OCI-LY1 (cell line): ENCODE measurements around the gene CAPN11.
"Not testable (repeated sequence)": the region's sequence is repeated elsewhere in the genome, so short reads cannot be mapped to it uniquely, and the experiment has no call there.

ENCODE experiments used
- CTCF ChIP-seq: fragments of 200-600 bp; sonication (generic), shearing (Covaris generic); IDR thresholded peaks from 2 replicates; pipeline ENCODE4 v1.5.1; 2017; ENCODE audit warnings: mild to moderate bottlenecking, antibody characterized with exemption, low read length, moderate library complexity, mixed read lengths
- EZH2 ChIP-seq: fragments of 200-600 bp; sonication (generic), shearing (Covaris generic); IDR thresholded peaks from 2 replicates; pipeline ENCODE4 v1.8.0; 2017; ENCODE audit warnings: borderline replicate concordance, mixed run types, mild to moderate bottlenecking, antibody characterized with exemption, low read length, moderate library complexity, mixed read lengths

DNA sequence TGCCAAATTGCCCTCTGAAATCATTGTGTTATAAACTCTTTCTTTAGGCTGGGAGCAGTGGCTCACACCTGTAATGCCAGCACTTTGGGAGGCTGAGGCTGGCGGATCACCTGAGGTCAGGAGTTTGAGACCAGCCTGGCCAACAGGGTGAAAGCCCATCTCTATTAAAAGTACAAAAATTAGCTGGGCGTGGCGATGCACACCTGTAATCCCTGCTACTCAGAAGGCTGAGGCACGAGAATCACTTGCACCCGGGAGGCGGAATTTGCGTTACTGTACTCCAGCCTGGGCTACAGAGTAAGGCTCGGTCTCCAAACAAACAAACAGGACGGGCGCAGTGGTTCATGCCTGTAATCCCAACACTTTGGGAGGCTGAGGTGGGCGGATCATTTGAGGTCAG is 37.7 kb downstream of the CAPN11 start:
- not testable (repeated sequence) for TF ChIP-seq CTCF, EZH2
